NCI-H1048 (cell line): ENCODE measurements around the gene PLAC9.

ENCODE experiments used
- DNase-seq: peaks from one replicate; lab custom pipeline; 2025; lab: John Stamatoyannopoulos, UW

Gene PLAC9

GRCh38 chr10:80160361-80161320 lies 28.1 kb downstream of the PLAC9 start:
- no peak for DNase-seq

GRCh38 chr10:80161321-80162083 lies 29.0 kb downstream of the PLAC9 start:
- no peak for DNase-seq

- no peak for DNase-seq
Observed at GRCh38 chr10:80163741-80164341, 31.3 kb downstream of the PLAC9 start.

GRCh38 chr10:80164596-80164995 lies 32.1 kb downstream of the PLAC9 start:
- no peak for DNase-seq

- no peak for DNase-seq
Observed at GRCh38 chr10:80165173-80165572, 32.6 kb downstream of the PLAC9 start.

- no peak for DNase-seq
Observed at GRCh38 chr10:80166581-80167470, 34.3 kb downstream of the PLAC9 start.

- no peak for DNase-seq
Observed at GRCh38 chr10:80167471-80168161, 35.1 kb downstream of the PLAC9 start.

- DNase-seq = no peak
Observed at GRCh38 chr10:80168162-80168511, 35.6 kb downstream of the PLAC9 start.

GRCh38 chr10:80168679-80169380 lies 36.3 kb downstream of the PLAC9 start:
- no peak for DNase-seq

- no peak for DNase-seq
Observed at GRCh38 chr10:80170026-80170425, 37.5 kb downstream of the PLAC9 start.

GRCh38 chr10:80170641-80171040 lies 38.1 kb downstream of the PLAC9 start:
- DNase-seq = no peak

- no peak for DNase-seq
Observed at GRCh38 chr10:80171248-80171660, 38.7 kb downstream of the PLAC9 start.

GRCh38 chr10:80172896-80173295 lies 40.4 kb downstream of the PLAC9 start:
- DNase-seq = no peak

- no peak for DNase-seq
Observed at GRCh38 chr10:80173466-80173865, 40.9 kb downstream of the PLAC9 start.

- no peak for DNase-seq
Observed at GRCh38 chr10:80174641-80175395, 42.3 kb downstream of the PLAC9 start.

- no peak for DNase-seq
Observed at GRCh38 chr10:80176526-80176925, 44.0 kb downstream of the PLAC9 start.

- no peak for DNase-seq
Observed at GRCh38 chr10:80177781-80178636, 45.5 kb downstream of the PLAC9 start.

- DNase-seq = no peak
Observed at GRCh38 chr10:80182986-80183385, 50.5 kb downstream of the PLAC9 start.

GRCh38 chr10:80183436-80183835 lies 50.9 kb downstream of the PLAC9 start:
- no peak for DNase-seq
